K562 (cell line): ENCODE measurements around the gene UGT1A9. TPM values are rescaled to one million over a fixed set of nuclear protein-coding genes. Genes with fewer than 3 reads are reported as not detected.
"Not testable (repeated sequence)": the region's sequence is repeated elsewhere in the genome, so short reads cannot be mapped to it uniquely, and the experiment has no call there.

Experiments used
- ATAC-seq: fragments of 200-7000 bp; cut with Tn5 transposase; 3 replicates; pipeline ENCODE4 v1.9.1; 2020; ENCODE audit warnings: moderate library complexity
- BruUV-seq: library from RNA; stranded (reverse); fragments of 400-500 nt; replicated peaks from 2 replicates; lab custom pipeline; 2021; lab: Mats Ljungman, UMichigan
- CTCF ChIA-PET: fragments of 300-600 bp; formaldehyde crosslinking; extraction: SDS; loops from one replicate; lab custom pipeline; 2021; ENCODE audit warnings: low intra/inter-chr PET ratio; lab: Yijun Ruan, JAX
- POLR2A ChIA-PET: fragments of 300-600, 350-650 bp; sonication (Branson Sonifier 250); formaldehyde crosslinking; extraction: SDS; loops from one replicate; lab custom pipeline; 2021; ENCODE audit warnings: antibody characterized with exemption, inconsistent platforms; lab: Yijun Ruan, JAX
- DNase-seq, 4 experiments: peaks; one replicate each; pipeline versions ENCODE4 v3.0.0 to v3.0.0-alpha.2; 2011 to 2018; ENCODE audit warnings: low spot score in 3 of 4, mixed read lengths in 3 of 4; ENCODE audit errors: extremely low read depth in 1 of 4
- FAIRE-seq: peaks from 2 replicates; lab custom pipeline; 2011; peaks lifted over from hg19 to GRCh38; lab: Jason Lieb, UNC
- H2AFZ ChIP-seq: 2 replicates; pipeline ENCODE4 v1.6.0; 2011; ENCODE audit warnings: low read depth, low read length, control low read depth, inconsistent platforms
- H3K27ac ChIP-seq: fragments of 200-600 bp; 3 replicates; pipeline ENCODE4 v1.8.0; 2011; ENCODE audit warnings: low read depth, mild to moderate bottlenecking, control low read depth, inconsistent platforms, low read length, moderate library complexity, mixed read lengths; ENCODE audit errors: extremely low read depth
- H3K27me3 ChIP-seq, 2 experiments: fragments of 300-600 bp in 1 of 2; 2 replicates in 1 of 2; 3 replicates in 1 of 2; pipeline versions ENCODE4 v1.6.0 to v1.8.0; 2011; ENCODE audit warnings: inconsistent platforms in 2 of 2, low read length in 2 of 2, mild to moderate bottlenecking in 1 of 2, mixed read lengths in 1 of 2, moderate library complexity in 1 of 2; ENCODE audit not compliant: control insufficient read depth in 2 of 2, insufficient read depth in 2 of 2
- H3K36me3 ChIP-seq: fragments of 300-600 bp; 3 replicates; pipeline ENCODE4 v1.8.0; 2011; ENCODE audit warnings: mild to moderate bottlenecking, low read length, inconsistent platforms; ENCODE audit not compliant: control insufficient read depth, insufficient read depth
- H3K4me1 ChIP-seq, 2 experiments: fragments of 200-600 bp in 1 of 2; replicated peaks in 1 of 2; 2 replicates in 1 of 2; 3 replicates in 1 of 2; pipeline versions ENCODE4 v1.5.1 to v1.8.0; 2011; ENCODE audit warnings: inconsistent platforms in 2 of 2, low read length in 2 of 2, mild to moderate bottlenecking in 1 of 2, mixed read lengths in 1 of 2, moderate library complexity in 1 of 2; ENCODE audit not compliant: control insufficient read depth in 2 of 2, insufficient read depth in 2 of 2
- H3K4me2 ChIP-seq: 2 replicates; pipeline ENCODE4 v1.6.1; 2011; ENCODE audit warnings: low read length, control low read depth, inconsistent platforms, mixed read lengths; ENCODE audit not compliant: insufficient read depth
- H3K4me3 ChIP-seq: fragments of 200-600 bp; sonication (generic), shearing (Covaris generic); 2 replicates; pipeline ENCODE4 v1.5.1; 2016; ENCODE audit warnings: control low read depth, inconsistent platforms
- H3K79me2 ChIP-seq: fragments of 200-600 bp; 3 replicates; pipeline ENCODE4 v1.8.0; 2011; ENCODE audit warnings: low read length, inconsistent platforms; ENCODE audit not compliant: control insufficient read depth, insufficient read depth
- H3K9ac ChIP-seq, 2 experiments: 2 replicates each; pipeline versions ENCODE4 v1.6.0 to v1.6.1; 2011; ENCODE audit warnings: low read depth in 2 of 2, low read length in 2 of 2, control low read depth in 1 of 2, inconsistent platforms in 1 of 2, mild to moderate bottlenecking in 1 of 2, mixed read lengths in 1 of 2; ENCODE audit not compliant: insufficient read depth in 1 of 2
- H3K9me1 ChIP-seq: one replicate; pipeline ENCODE4 v1.6.0; 2011; ENCODE audit warnings: inconsistent platforms, mild to moderate bottlenecking, low read length, moderate library complexity; ENCODE audit not compliant: control insufficient read depth, insufficient read depth
- H3K9me3 ChIP-seq: replicated peaks from 2 replicates; pipeline ENCODE4 v1.5.1; 2011; ENCODE audit warnings: low read depth, low read length, inconsistent platforms; ENCODE audit not compliant: control insufficient read depth, insufficient read depth
- H4K20me1 ChIP-seq: replicated peaks from 2 replicates; pipeline ENCODE4 v1.6.1; 2011; ENCODE audit warnings: low read length, inconsistent platforms, mixed read lengths; ENCODE audit not compliant: control insufficient read depth, insufficient read depth
- GTF2F1 ChIP-seq: IDR thresholded peaks from 2 replicates; pipeline ENCODE4 v1.6.1; 2011; ENCODE audit warnings: low read depth, low read length, improper control_type of control experiment
- MIER1 ChIP-seq: fragments of 450-650 bp; IDR thresholded peaks from 2 replicates; pipeline ENCODE4 v1.6.1; 2016; ENCODE audit warnings: antibody characterized with exemption, mild to moderate bottlenecking, low read depth
- POLR2A ChIP-seq: fragments of 450-650 bp; conservative IDR thresholded peaks from 2 replicates; pipeline ENCODE4 v1.6.1; 2016
- POU5F1 ChIP-seq: fragments of 150-350 bp; IDR thresholded peaks from 2 replicates; pipeline ENCODE4 v1.6.1; 2014; ENCODE audit warnings: borderline replicate concordance, low read length, low read depth, mild to moderate bottlenecking; ENCODE audit not compliant: partially characterized antibody
- SIN3A ChIP-seq, 2 experiments: fragments of 150-350 bp in 1 of 2; IDR thresholded peaks; 2 replicates each; pipeline ENCODE4 v1.6.1; 2011 to 2016; ENCODE audit warnings: borderline replicate concordance in 2 of 2, low read depth in 2 of 2, low read length in 2 of 2, mild to moderate bottlenecking in 2 of 2, moderate library complexity in 2 of 2; ENCODE audit not compliant: control insufficient read depth in 1 of 2
- ZBTB1 ChIP-seq: sonication (generic); formaldehyde crosslinking; IDR thresholded peaks from 2 replicates; pipeline ENCODE4 v1.8.1; 2023; ENCODE audit warnings: missing genetic modification reagents, low read depth, mild to moderate bottlenecking, borderline replicate concordance
- ZBTB7A ChIP-seq: IDR thresholded peaks from 2 replicates; pipeline ENCODE4 v1.6.1; 2011; ENCODE audit warnings: low read depth, mild to moderate bottlenecking, low read length, moderate library complexity, borderline replicate concordance; ENCODE audit not compliant: control insufficient read depth
- ZNF311 ChIP-seq: fragments of 250-450 bp; sonication (Bioruptor Pico); IDR thresholded peaks from 2 replicates; pipeline ENCODE4 v1.4.0; 2020; ENCODE audit warnings: mild to moderate bottlenecking, moderate library complexity
- WGBS: fragments of 100-300 bp; shearing (Covaris generic); methylation state at CpG from one replicate; pipeline ENCODE4 v1.1.6; 2016; ENCODE audit warnings: low coverage, mixed read lengths; ENCODE audit not compliant: insufficient coverage; ENCODE audit errors: missing lambda C conversion rate; 5-methylcytosine and 5-hydroxymethylcytosine counted together
- in situ Hi-C: fragments of 300-500 bp; cut with MboI; formaldehyde crosslinking; loops from 4 replicates; pipeline ENCODE4 v1.15.0; 2018; ENCODE audit warnings: inconsistent platforms, mixed read lengths
- intact Hi-C: fragments of 100-400 bp; cut with micrococcal nuclease; formaldehyde crosslinking; loops from 2 replicates; pipeline ENCODE4 v1.14.2; 2022
- polyA plus RNA-seq, 8 experiments: library from polyadenylated mRNA; depleted of rRNA in 4 of 8; stranded (reverse) in 5 of 8; unstranded in 3 of 8; fragments of >200 nt; fragmentation: Nextera tagmentation in 2 of 8; fragmentation: Illumina TruSeq in 1 of 8; extraction: Ambion mirVana in 2 of 8; extraction: Trizol in 1 of 8; gene quantifications; 2 replicates each; pipeline versions ENCODE4 v1.2.1 to v1.2.3, GENCODE V29; 2011 to 2014; ENCODE audit warnings: inconsistent platforms in 1 of 8, missing spikeins in 1 of 8
- total RNA-seq, 7 experiments: library from RNA; depleted of rRNA in 6 of 7; stranded (reverse); fragments of >200 nt in 6 of 7; fragmentation: Illumina TruSeq in 2 of 7; extraction: Trizol in 2 of 7; gene quantifications; 2 replicates each; pipeline versions ENCODE4 v1.2.1 to v1.2.3, GENCODE V29; 2011 to 2021; ENCODE audit warnings: low replicate concordance in 1 of 7
- TF ChIP-seq, protein P1 (sequence below): sonication (generic); formaldehyde crosslinking; IDR thresholded peaks from 2 replicates; pipeline ENCODE4 v1.8.0; 2022; ENCODE audit warnings: mild to moderate bottlenecking, missing genetic modification reagents
- TF ChIP-seq, protein P2 (sequence below): fragments of 250-450 bp; sonication (Bioruptor Pico); IDR thresholded peaks from 2 replicates; pipeline ENCODE4 v1.8.0; 2022; ENCODE audit warnings: inconsistent platforms

The UGT1A9 gene
- total and polyA plus RNA-seq, 9 of the 15 experiments (the other 6 are each of a cell fraction or from before 2014, with no cell fraction given) = 0.09 TPM; not detected in 8

DNA sequence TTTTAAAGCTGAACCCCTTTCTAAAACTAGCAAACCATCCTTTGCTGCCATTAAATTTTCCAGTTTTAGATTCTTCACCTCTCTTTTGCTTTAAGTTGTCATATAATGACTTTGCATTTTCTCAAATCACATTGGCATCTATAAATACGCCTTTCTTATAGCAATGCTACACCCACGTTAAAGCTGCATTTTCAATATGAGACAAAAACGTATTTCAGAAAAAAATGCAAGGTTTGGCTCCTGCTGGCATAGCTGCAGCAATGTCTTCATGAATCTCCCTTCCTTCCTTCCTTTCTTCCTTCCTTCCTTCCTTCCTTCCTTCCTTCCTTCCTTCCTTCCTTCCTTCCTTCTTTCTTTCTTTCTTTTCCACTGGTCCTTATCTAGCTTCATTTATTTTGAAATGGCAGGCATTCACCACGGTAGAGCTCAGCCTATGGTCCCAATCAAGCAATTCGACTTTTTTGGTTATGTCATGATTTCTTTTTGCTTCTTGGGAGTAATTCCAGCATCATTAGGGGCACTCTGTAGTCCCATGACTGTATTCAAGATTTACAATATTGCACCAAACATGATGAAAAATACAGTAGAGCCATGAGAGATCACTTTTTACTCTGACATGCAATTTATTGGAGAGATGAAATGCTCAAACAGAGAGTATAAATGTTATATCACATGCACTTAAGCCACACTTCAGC is 44.2 kb upstream of the UGT1A9 start (continued):
- TF ChIP-seq, protein P1, sequence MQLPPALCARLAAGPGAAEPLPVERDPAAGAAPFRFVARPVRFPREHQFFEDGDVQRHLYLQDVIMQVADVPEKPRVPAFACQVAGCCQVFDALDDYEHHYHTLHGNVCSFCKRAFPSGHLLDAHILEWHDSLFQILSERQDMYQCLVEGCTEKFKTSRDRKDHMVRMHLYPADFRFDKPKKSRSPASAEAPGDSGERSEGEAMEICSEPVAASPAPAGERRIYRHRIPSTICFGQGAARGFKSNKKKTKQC (CRISPR knock-in tag) = no peak

DNA sequence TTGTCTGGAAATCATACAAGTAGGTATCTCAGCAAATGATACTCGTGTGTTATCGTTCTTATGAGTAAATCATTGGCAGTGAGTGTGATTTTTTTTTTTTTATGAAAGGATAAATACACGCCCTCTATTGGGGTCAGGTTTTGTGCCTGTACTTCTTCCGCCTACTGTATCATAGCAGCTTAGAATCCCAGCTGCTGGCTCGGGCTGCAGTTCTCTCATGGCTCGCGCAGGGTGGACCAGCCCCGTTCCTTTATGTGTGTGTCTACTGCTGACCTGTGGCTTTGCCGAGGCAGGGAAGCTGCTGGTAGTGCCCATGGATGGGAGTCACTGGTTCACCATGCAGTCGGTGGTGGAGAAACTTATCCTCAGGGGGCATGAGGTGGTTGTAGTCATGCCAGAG is 35.4 kb upstream of the UGT1A9 start, which contains the start of gene UGT1A10:
Gene UGT1A10 (plus strand): TSS at position 143 of the 400 bp plus-strand sequence. CDS start 75 bp downstream, at position 218.
- H3K9me3 ChIP-seq, H3K9me1 ChIP-seq, H3K27ac ChIP-seq, ATAC-seq, BruUV-seq, H4K20me1 ChIP-seq, FAIRE-seq, H3K36me3 ChIP-seq, H3K4me3 ChIP-seq, H3K9ac ChIP-seq, DNase-seq, H3K79me2 ChIP-seq, intact Hi-C loops, H3K4me2 ChIP-seq, in situ Hi-C loops, H3K4me1 ChIP-seq, H2AFZ ChIP-seq, H3K27me3 ChIP-seq, CTCF ChIA-PET: not testable (repeated sequence)
- POLR2A ChIA-PET = interaction anchor here (0.6 kb wide), 1 partner anchor 188 kb away, joined by 3 read pairs; no protein-coding TSS in a partner anchor
- WGBS = 5% methylated on average over 9 of the region's 10 CpGs

DNA sequence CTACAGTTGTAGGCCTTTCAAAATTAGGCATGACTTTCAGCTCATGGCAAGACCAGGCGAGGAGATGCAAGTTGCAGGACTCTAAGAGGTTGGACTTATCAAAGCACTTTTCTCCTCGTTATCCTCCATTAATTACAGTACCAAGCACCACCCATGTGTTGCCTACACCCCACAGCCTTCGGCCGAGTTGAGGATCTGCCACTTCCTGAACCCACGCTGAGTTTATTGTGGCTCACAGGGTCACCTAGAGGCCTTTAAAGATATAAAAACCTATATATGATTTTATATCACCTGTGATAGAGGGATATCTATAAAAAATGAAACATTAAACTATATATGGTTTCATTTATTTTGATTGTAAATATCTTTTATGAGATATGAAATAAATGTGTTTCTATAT is 32.9 kb upstream of the UGT1A9 start:
- no peaks in the 10 kb centered on the region for H3K4me1 ChIP-seq
- no peak overlapping the region for H3K9ac ChIP-seq
- peaks cover 0 to 4% of the 10 kb centered on the region in 2 experiments; a peak in 1 of 5 replicates for H3K27me3 ChIP-seq
- no peaks in the 10 kb centered on the region for H3K9me3 ChIP-seq
- H3K4me3 ChIP-seq = no peak overlapping the region
- ATAC-seq (no peak), DNase-seq (no peak), FAIRE-seq (no peak)
- CTCF ChIA-PET = no interaction called here
- H3K27ac ChIP-seq = no peak overlapping the region
- H3K36me3 ChIP-seq = no peaks in the 10 kb centered on the region
- POLR2A ChIA-PET = no interaction called here
- H2AFZ ChIP-seq = no peak overlapping the region
- H3K9me1 ChIP-seq = no peaks in the 10 kb centered on the region
- BruUV-seq = no TSS peak
- no peaks in the 10 kb centered on the region for H3K79me2 ChIP-seq
- intact Hi-C loops (no loop called here), in situ Hi-C loops (no loop called here)
- H4K20me1 ChIP-seq = no peaks in the 10 kb centered on the region
- WGBS = 0% methylated on average over 5 of the region's 5 CpGs
- no peak overlapping the region for H3K4me2 ChIP-seq
- no peak for TF ChIP-seq MIER1
- TF ChIP-seq ZNF311 (CRISPR knock-in tag) = no peak
- TF ChIP-seq SIN3A (IDR thresholded peaks at IDR 0.05; ENCODE audit: borderline replicate concordance in 2 of 2, control insufficient read depth in 1 of 2, low read depth in 2 of 2, low read length in 2 of 2) = no peak
- no peak for TF ChIP-seq GTF2F1
- no peak for TF ChIP-seq POU5F1
- no peak for TF ChIP-seq POLR2A
- TF ChIP-seq ZBTB1 = no peak
- TF ChIP-seq ZBTB7A = no peak
- TF ChIP-seq, protein P2, sequence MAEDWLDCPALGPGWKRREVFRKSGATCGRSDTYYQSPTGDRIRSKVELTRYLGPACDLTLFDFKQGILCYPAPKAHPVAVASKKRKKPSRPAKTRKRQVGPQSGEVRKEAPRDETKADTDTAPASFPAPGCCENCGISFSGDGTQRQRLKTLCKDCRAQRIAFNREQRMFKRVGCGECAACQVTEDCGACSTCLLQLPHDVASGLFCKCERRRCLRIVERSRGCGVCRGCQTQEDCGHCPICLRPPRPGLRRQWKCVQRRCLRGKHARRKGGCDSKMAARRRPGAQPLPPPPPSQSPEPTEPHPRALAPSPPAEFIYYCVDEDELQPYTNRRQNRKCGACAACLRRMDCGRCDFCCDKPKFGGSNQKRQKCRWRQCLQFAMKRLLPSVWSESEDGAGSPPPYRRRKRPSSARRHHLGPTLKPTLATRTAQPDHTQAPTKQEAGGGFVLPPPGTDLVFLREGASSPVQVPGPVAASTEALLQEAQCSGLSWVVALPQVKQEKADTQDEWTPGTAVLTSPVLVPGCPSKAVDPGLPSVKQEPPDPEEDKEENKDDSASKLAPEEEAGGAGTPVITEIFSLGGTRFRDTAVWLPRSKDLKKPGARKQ (CRISPR knock-in tag) = no peak
